GM12878 (cell line): ENCODE measurements around the gene GANAB. TPM values are rescaled to one million over a fixed set of nuclear protein-coding genes. Genes with fewer than 3 reads are reported as not detected.

Experiments used
- ASH2L ChIP-seq: fragments of 300-600, 200-600 bp; sonication (generic); IDR thresholded peaks from 2 replicates; pipeline ENCODE4 v1.6.1; 2017; ENCODE audit warnings: low read depth, mild to moderate bottlenecking, borderline replicate concordance
- CBFB ChIP-seq: IDR thresholded peaks from 2 replicates; pipeline ENCODE4 v1.6.1; 2016; ENCODE audit warnings: antibody characterized with exemption, low read depth
- CHD2 ChIP-seq: IDR thresholded peaks from 2 replicates; pipeline ENCODE4 v1.6.1; 2011; ENCODE audit warnings: low read depth, low read length, improper control_type of control experiment, borderline replicate concordance
- CREB1 ChIP-seq: IDR thresholded peaks from 2 replicates; pipeline ENCODE4 v1.6.1; 2012; ENCODE audit warnings: low read depth, mild to moderate bottlenecking, inconsistent platforms
- CREM ChIP-seq: IDR thresholded peaks from 2 replicates; pipeline ENCODE4 v1.6.1; 2014; ENCODE audit warnings: antibody characterized with exemption, low read depth
- E2F4 ChIP-seq: IDR thresholded peaks from 2 replicates; pipeline ENCODE4 v1.6.1; 2012; ENCODE audit warnings: low read depth, low read length, improper control_type of control experiment
- ESRRA ChIP-seq: IDR thresholded peaks from 2 replicates; pipeline ENCODE4 v1.6.1; 2012; ENCODE audit warnings: mild to moderate bottlenecking, low read length, improper control_type of control experiment
- HDAC6 ChIP-seq: fragments of 200-600 bp; sonication (generic); IDR thresholded peaks from one replicate; pipeline ENCODE4 v1.8.0; 2017; ENCODE audit warnings: antibody characterized with exemption; ENCODE audit not compliant: unreplicated experiment
- HDGF ChIP-seq: fragments of 450-650 bp; IDR thresholded peaks from 2 replicates; pipeline ENCODE4 v1.6.1; 2016; ENCODE audit warnings: antibody characterized with exemption
- IRF4 ChIP-seq: IDR thresholded peaks from 2 replicates; pipeline ENCODE4 v1.6.1; 2011; ENCODE audit warnings: low read depth, low read length
- MLLT1 ChIP-seq: fragments of 450-650 bp; IDR thresholded peaks from 2 replicates; pipeline ENCODE4 v1.6.1; 2016; ENCODE audit warnings: mild to moderate bottlenecking
- PBX3 ChIP-seq: IDR thresholded peaks from 2 replicates; pipeline ENCODE4 v1.6.1; 2011; ENCODE audit warnings: mild to moderate bottlenecking, low read depth, low read length, moderate library complexity; ENCODE audit not compliant: insufficient replicate concordance
- RUNX3 ChIP-seq: IDR thresholded peaks from 2 replicates; pipeline ENCODE4 v1.6.1; 2012; ENCODE audit warnings: low read length, inconsistent platforms
- SIN3A ChIP-seq: IDR thresholded peaks from 2 replicates; pipeline ENCODE4 v1.6.1; 2012; ENCODE audit warnings: low read depth, low read length, improper control_type of control experiment
- STAT1 ChIP-seq: fragments of 450-650 bp; conservative IDR thresholded peaks from 2 replicates; pipeline ENCODE4 v1.6.1; 2014; ENCODE audit warnings: antibody characterized with exemption, mild to moderate bottlenecking
- SUPT20H ChIP-seq: IDR thresholded peaks from 2 replicates; pipeline ENCODE4 v1.6.1; 2011; ENCODE audit warnings: low read depth, mild to moderate bottlenecking, low read length, moderate library complexity, borderline replicate concordance; ENCODE audit not compliant: control insufficient read depth
- TBL1XR1 ChIP-seq: IDR thresholded peaks from 2 replicates; pipeline ENCODE4 v1.6.1; 2012; ENCODE audit warnings: low read depth, low read length, improper control_type of control experiment
- ZBED1 ChIP-seq: IDR thresholded peaks from 2 replicates; pipeline ENCODE4 v1.6.1; 2016; ENCODE audit warnings: borderline replicate concordance
- ZNF24 ChIP-seq: fragments of 450-650 bp; IDR thresholded peaks from 2 replicates; pipeline ENCODE4 v1.6.1; 2017; ENCODE audit warnings: antibody characterized with exemption, mild to moderate bottlenecking
- ZNF592 ChIP-seq: fragments of 450-650 bp; IDR thresholded peaks from 2 replicates; pipeline ENCODE4 v1.6.1; 2017; ENCODE audit warnings: mild to moderate bottlenecking, moderate library complexity
- polyA plus RNA-seq, 11 experiments: library from polyadenylated mRNA; depleted of rRNA in 4 of 11; unstranded in 6 of 11; stranded (reverse) in 5 of 11; fragments of >200 nt; fragmentation: Nextera tagmentation in 4 of 11; fragmentation: Illumina TruSeq in 1 of 11; extraction: Ambion mirVana in 4 of 11; extraction: Trizol in 1 of 11; gene quantifications; 1 replicate in 1 of 11; 2 replicates in 10 of 11; pipeline versions ENCODE4 v1.2.1 to v1.2.3, GENCODE V29; 2011 to 2016; ENCODE audit warnings: inconsistent platforms in 2 of 11, missing spikeins in 2 of 11, low read depth in 1 of 11
- total RNA-seq, 4 experiments: library from RNA; depleted of rRNA in 3 of 4; stranded (reverse); fragments of >200 nt in 3 of 4; fragmentation: Illumina TruSeq in 1 of 4; extraction: Trizol in 1 of 4; gene quantifications; 2 replicates each; pipeline versions ENCODE4 v1.2.1 to v1.2.3, GENCODE V29; 2013 to 2021

GANAB gene
- total and polyA plus RNA-seq, 10 of the 15 experiments (the other 5 are each of a cell fraction or from before 2014, with no cell fraction given): 4.5 to 175 (median 102) TPM

GRCh38 chr11:62671608-62672389 is 25.4 kb upstream of the GANAB start, which contains the start of the genes LBHD1 and UQCC3 (continued):
- TF ChIP-seq HDAC6 (no peak), ASH2L (0 out of 2 replicates have a peak, but pooled peaks have one; percentile 76), HDGF (0 out of 2 replicates have a peak, but pooled peaks have one; percentile 59), ZNF24 (0 out of 2 replicates have a peak, but pooled peaks have one; percentile 10), CBFB (peak; percentile 84), TBL1XR1 (no peak; the same call in 1 of the 2 replicates), ESRRA (no peak), CHD2 (no peak), CREM (peak; percentile 40), PBX3 (no peak), ZBED1 (no peak; the same call in 1 of the 2 replicates), STAT1 (0 out of 2 replicates have a peak, but pooled peaks have one; percentile 56), RUNX3 (peak; percentile 66), E2F4 (no peak), SIN3A (no peak), CREB1 (peak; percentile 10; the same call in 1 of the 2 replicates), ZNF592 (no peak), IRF4 (no peak), MLLT1 (no peak; the same call in 1 of the 2 replicates), SUPT20H (no peak)
